MM.1S (cell line): ENCODE results near the gene SOX9.

Source experiments
- DNase-seq: peaks from one replicate; pipeline ENCODE4 v3.0.0-alpha.2; 2015
- H2AFZ ChIP-seq: fragments of 300-600 bp; sonication (generic); 2 replicates; pipeline ENCODE4 v1.6.0; 2016; ENCODE audit warnings: antibody characterized with exemption, low read length
- H3F3A ChIP-seq: fragments of 300-600 bp; sonication (generic); 2 replicates; pipeline ENCODE4 v1.6.1; 2016; ENCODE audit warnings: mild to moderate bottlenecking, antibody characterized with exemption, low read length, moderate library complexity, mixed read lengths; ENCODE audit not compliant: insufficient read depth
- H3K27ac ChIP-seq: fragments of 300-600 bp; sonication (generic); 2 replicates; pipeline ENCODE4 v1.5.1; 2016; ENCODE audit warnings: mild to moderate bottlenecking, low read length
- H3K27me3 ChIP-seq: fragments of 300-600 bp; sonication (generic); replicated peaks from 2 replicates; pipeline ENCODE4 v1.6.0; 2016; ENCODE audit warnings: low read length; ENCODE audit not compliant: insufficient read depth
- H3K36me3 ChIP-seq: fragments of 300-600 bp; sonication (generic); replicated peaks from 2 replicates; pipeline ENCODE4 v1.6.1; 2016; ENCODE audit warnings: mild to moderate bottlenecking, low read length, mixed read lengths; ENCODE audit not compliant: insufficient read depth
- H3K4me1 ChIP-seq: fragments of 300-600 bp; sonication (generic); 2 replicates; pipeline ENCODE4 v1.6.1; 2016; ENCODE audit warnings: low read length, mixed read lengths
- H3K4me2 ChIP-seq: fragments of 300-600 bp; sonication (generic); 2 replicates; pipeline ENCODE4 v1.6.0; 2016; ENCODE audit warnings: low read depth, low read length
- H3K4me3 ChIP-seq: fragments of 300-600 bp; sonication (generic); 2 replicates; pipeline ENCODE4 v1.5.1; 2016; ENCODE audit warnings: low read length, mixed read lengths
- H3K79me2 ChIP-seq: fragments of 300-600 bp; sonication (generic); 2 replicates; pipeline ENCODE4 v1.6.1; 2016; ENCODE audit warnings: mixed run types, low read length, mixed read lengths
- H3K9ac ChIP-seq: fragments of 300-600 bp; sonication (generic); 2 replicates; pipeline ENCODE4 v1.6.1; 2016; ENCODE audit warnings: low read length, mixed read lengths
- H3K9me2 ChIP-seq: fragments of 300-600 bp; sonication (generic); replicated peaks from 2 replicates; pipeline ENCODE4 v1.6.1; 2016; ENCODE audit warnings: mild to moderate bottlenecking, low read length, mixed read lengths; ENCODE audit not compliant: insufficient read depth
- H3K9me3 ChIP-seq: fragments of 300-600 bp; sonication (generic); replicated peaks from 2 replicates; pipeline ENCODE4 v1.6.1; 2016; ENCODE audit warnings: mild to moderate bottlenecking, low read length, mixed read lengths; ENCODE audit not compliant: insufficient read depth
- H4K20me1 ChIP-seq: fragments of 300-600 bp; sonication (generic); 2 replicates; pipeline ENCODE4 v1.6.1; 2016; ENCODE audit warnings: mild to moderate bottlenecking, low read length, moderate library complexity, mixed read lengths; ENCODE audit not compliant: insufficient read depth
- EZH2 ChIP-seq: fragments of 300-600 bp; sonication (generic); optimal IDR thresholded peaks from 2 replicates; pipeline ENCODE3; 2017; ENCODE audit warnings: low read depth, mild to moderate bottlenecking, antibody characterized with exemption, low read length, mixed read lengths
- EZH2phosphoT487 ChIP-seq: fragments of 300-600 bp; sonication (generic); IDR thresholded peaks from 2 replicates; pipeline ENCODE4 v1.6.1; 2018; ENCODE audit warnings: antibody characterized with exemption, low read length
- TF ChIP-seq, protein P1 (sequence below): fragments of 300-600 bp; sonication (generic); IDR thresholded peaks from 2 replicates; pipeline ENCODE4 v1.5.1; 2016; ENCODE audit warnings: antibody characterized with exemption, low read length, mixed read lengths

The SOX9 gene

GRCh38 chr17:72089453-72089987 lies 31.3 kb upstream of the SOX9 start:
- Histone ChIP-seq H3K4me1 (no peaks in the 10 kb centered on the region), H4K20me1 (no peaks in the 10 kb centered on the region), H3K4me3 (no peak overlapping the region), H3K9me3 (no peaks in the 10 kb centered on the region), H3K27me3 (no peaks in the 10 kb centered on the region), H3K9ac (no peak overlapping the region), H3K36me3 (no peaks in the 10 kb centered on the region), H2AFZ (no peak overlapping the region), H3K9me2 (no peaks in the 10 kb centered on the region), H3K79me2 (no peaks in the 10 kb centered on the region), H3K27ac (no peak overlapping the region), H3F3A (no peaks in the 10 kb centered on the region), H3K4me2 (no peak overlapping the region)
- DNase-seq: no peak
- TF ChIP-seq, protein P1, sequence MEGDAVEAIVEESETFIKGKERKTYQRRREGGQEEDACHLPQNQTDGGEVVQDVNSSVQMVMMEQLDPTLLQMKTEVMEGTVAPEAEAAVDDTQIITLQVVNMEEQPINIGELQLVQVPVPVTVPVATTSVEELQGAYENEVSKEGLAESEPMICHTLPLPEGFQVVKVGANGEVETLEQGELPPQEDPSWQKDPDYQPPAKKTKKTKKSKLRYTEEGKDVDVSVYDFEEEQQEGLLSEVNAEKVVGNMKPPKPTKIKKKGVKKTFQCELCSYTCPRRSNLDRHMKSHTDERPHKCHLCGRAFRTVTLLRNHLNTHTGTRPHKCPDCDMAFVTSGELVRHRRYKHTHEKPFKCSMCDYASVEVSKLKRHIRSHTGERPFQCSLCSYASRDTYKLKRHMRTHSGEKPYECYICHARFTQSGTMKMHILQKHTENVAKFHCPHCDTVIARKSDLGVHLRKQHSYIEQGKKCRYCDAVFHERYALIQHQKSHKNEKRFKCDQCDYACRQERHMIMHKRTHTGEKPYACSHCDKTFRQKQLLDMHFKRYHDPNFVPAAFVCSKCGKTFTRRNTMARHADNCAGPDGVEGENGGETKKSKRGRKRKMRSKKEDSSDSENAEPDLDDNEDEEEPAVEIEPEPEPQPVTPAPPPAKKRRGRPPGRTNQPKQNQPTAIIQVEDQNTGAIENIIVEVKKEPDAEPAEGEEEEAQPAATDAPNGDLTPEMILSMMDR: no peak
- no peak for TF ChIP-seq EZH2phosphoT487
- TF ChIP-seq EZH2: no peak

DNA sequence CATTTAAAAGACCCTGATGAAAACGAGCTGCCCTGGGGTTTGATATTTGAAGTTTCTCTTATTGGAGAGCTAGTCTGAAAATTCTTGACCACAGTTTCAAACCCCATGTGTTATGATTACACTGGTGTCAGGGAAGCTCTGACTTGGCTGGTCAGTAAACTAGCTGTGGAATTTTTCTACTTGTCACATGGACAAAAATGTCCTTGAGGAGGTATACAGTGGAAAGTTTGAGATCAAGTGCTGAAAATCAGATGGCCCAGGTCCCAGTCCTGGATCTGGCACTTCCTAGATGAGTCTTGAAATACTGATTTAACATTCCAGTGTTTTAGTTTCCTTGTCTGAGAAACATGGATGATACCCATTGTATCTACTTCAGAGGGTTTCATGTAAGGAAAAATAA lies 30.7 kb upstream of the SOX9 start:
- H4K20me1 ChIP-seq: no peaks in the 10 kb centered on the region
- H3K4me2 ChIP-seq: no peak overlapping the region
- H3K9me2 ChIP-seq: no peaks in the 10 kb centered on the region
- no peak overlapping the region for H3K9ac ChIP-seq
- TF ChIP-seq, protein P1: no peak
- TF ChIP-seq EZH2: no peak
- TF ChIP-seq EZH2phosphoT487: no peak
- no peaks in the 10 kb centered on the region for H3K79me2 ChIP-seq
- H3K27ac ChIP-seq: no peak overlapping the region
- no peaks in the 10 kb centered on the region for H3K4me1 ChIP-seq
- no peaks in the 10 kb centered on the region for H3K9me3 ChIP-seq
- no peak overlapping the region for H3K4me3 ChIP-seq
- no peaks in the 10 kb centered on the region for H3K27me3 ChIP-seq
- H3F3A ChIP-seq: no peaks in the 10 kb centered on the region
- no peaks in the 10 kb centered on the region for H3K36me3 ChIP-seq
- no peak for DNase-seq
- H2AFZ ChIP-seq: no peak overlapping the region

GRCh38 chr17:72092710-72093322 lies 28.0 kb upstream of the SOX9 start:
- Histone ChIP-seq H3F3A (no peaks in the 10 kb centered on the region), H3K4me1 (no peaks in the 10 kb centered on the region), H3K4me3 (no peak overlapping the region), H3K36me3 (no peaks in the 10 kb centered on the region), H3K4me2 (no peak overlapping the region), H3K27ac (no peak overlapping the region), H3K27me3 (no peaks in the 10 kb centered on the region), H2AFZ (no peak overlapping the region), H3K9me3 (no peaks in the 10 kb centered on the region), H4K20me1 (no peaks in the 10 kb centered on the region), H3K9me2 (no peaks in the 10 kb centered on the region), H3K9ac (no peak overlapping the region), H3K79me2 (no peaks in the 10 kb centered on the region)
- DNase-seq: no peak
- no peak for TF ChIP-seq EZH2
- TF ChIP-seq EZH2phosphoT487: no peak
- TF ChIP-seq, protein P1: no peak
